ENCODE data around the gene CD4.

- TF ChIP-seq CTCF (conservative IDR thresholded peaks at IDR 0.05): no peak
- TF ChIP-seq ZFX (IDR thresholded peaks at IDR 0.05): no peak
These were observed 17.8 kb downstream of the CD4 start for GRCh38 chr12:6807170-6807569.

Data from C4-2B (cell line).